K562 (cell line): Measurements from ENCODE around the gene DPH6. TPM values are rescaled to one million over a fixed set of nuclear protein-coding genes. Genes with fewer than 3 reads are reported as not detected.

Source experiments
- ATAC-seq: fragments of 200-7000 bp; cut with Tn5 transposase; 3 replicates; pipeline ENCODE4 v1.9.1; 2020; ENCODE audit warnings: moderate library complexity
- BruUV-seq: library from RNA; stranded (reverse); fragments of 400-500 nt; replicated peaks from 2 replicates; lab custom pipeline; 2021; lab: Mats Ljungman, UMichigan
- CTCF ChIA-PET: fragments of 300-600 bp; formaldehyde crosslinking; extraction: SDS; loops from one replicate; lab custom pipeline; 2021; ENCODE audit warnings: low intra/inter-chr PET ratio; lab: Yijun Ruan, JAX
- POLR2A ChIA-PET: fragments of 300-600, 350-650 bp; sonication (Branson Sonifier 250); formaldehyde crosslinking; extraction: SDS; loops from one replicate; lab custom pipeline; 2021; ENCODE audit warnings: antibody characterized with exemption, inconsistent platforms; lab: Yijun Ruan, JAX
- DNase-seq, 4 experiments: peaks; one replicate each; pipeline versions ENCODE4 v3.0.0 to v3.0.0-alpha.2; 2011 to 2018; ENCODE audit warnings: low spot score in 3 of 4, mixed read lengths in 3 of 4; ENCODE audit errors: extremely low read depth in 1 of 4
- FAIRE-seq: peaks from 2 replicates; lab custom pipeline; 2011; peaks lifted over from hg19 to GRCh38; lab: Jason Lieb, UNC
- H2AFZ ChIP-seq: 2 replicates; pipeline ENCODE4 v1.6.0; 2011; ENCODE audit warnings: low read depth, low read length, control low read depth, inconsistent platforms
- H3K27ac ChIP-seq: fragments of 200-600 bp; 3 replicates; pipeline ENCODE4 v1.8.0; 2011; ENCODE audit warnings: low read depth, mild to moderate bottlenecking, control low read depth, inconsistent platforms, low read length, moderate library complexity, mixed read lengths; ENCODE audit errors: extremely low read depth
- H3K27me3 ChIP-seq, 2 experiments: fragments of 300-600 bp in 1 of 2; 2 replicates in 1 of 2; 3 replicates in 1 of 2; pipeline versions ENCODE4 v1.6.0 to v1.8.0; 2011; ENCODE audit warnings: inconsistent platforms in 2 of 2, low read length in 2 of 2, mild to moderate bottlenecking in 1 of 2, mixed read lengths in 1 of 2, moderate library complexity in 1 of 2; ENCODE audit not compliant: control insufficient read depth in 2 of 2, insufficient read depth in 2 of 2
- H3K36me3 ChIP-seq: fragments of 300-600 bp; 3 replicates; pipeline ENCODE4 v1.8.0; 2011; ENCODE audit warnings: mild to moderate bottlenecking, low read length, inconsistent platforms; ENCODE audit not compliant: control insufficient read depth, insufficient read depth
- H3K4me1 ChIP-seq, 2 experiments: fragments of 200-600 bp in 1 of 2; replicated peaks in 1 of 2; 2 replicates in 1 of 2; 3 replicates in 1 of 2; pipeline versions ENCODE4 v1.5.1 to v1.8.0; 2011; ENCODE audit warnings: inconsistent platforms in 2 of 2, low read length in 2 of 2, mild to moderate bottlenecking in 1 of 2, mixed read lengths in 1 of 2, moderate library complexity in 1 of 2; ENCODE audit not compliant: control insufficient read depth in 2 of 2, insufficient read depth in 2 of 2
- H3K4me2 ChIP-seq: 2 replicates; pipeline ENCODE4 v1.6.1; 2011; ENCODE audit warnings: low read length, control low read depth, inconsistent platforms, mixed read lengths; ENCODE audit not compliant: insufficient read depth
- H3K4me3 ChIP-seq: fragments of 200-600 bp; sonication (generic), shearing (Covaris generic); 2 replicates; pipeline ENCODE4 v1.5.1; 2016; ENCODE audit warnings: control low read depth, inconsistent platforms
- H3K79me2 ChIP-seq: fragments of 200-600 bp; 3 replicates; pipeline ENCODE4 v1.8.0; 2011; ENCODE audit warnings: low read length, inconsistent platforms; ENCODE audit not compliant: control insufficient read depth, insufficient read depth
- H3K9ac ChIP-seq, 2 experiments: 2 replicates each; pipeline versions ENCODE4 v1.6.0 to v1.6.1; 2011; ENCODE audit warnings: low read depth in 2 of 2, low read length in 2 of 2, control low read depth in 1 of 2, inconsistent platforms in 1 of 2, mild to moderate bottlenecking in 1 of 2, mixed read lengths in 1 of 2; ENCODE audit not compliant: insufficient read depth in 1 of 2
- H3K9me1 ChIP-seq: one replicate; pipeline ENCODE4 v1.6.0; 2011; ENCODE audit warnings: inconsistent platforms, mild to moderate bottlenecking, low read length, moderate library complexity; ENCODE audit not compliant: control insufficient read depth, insufficient read depth
- H3K9me3 ChIP-seq: replicated peaks from 2 replicates; pipeline ENCODE4 v1.5.1; 2011; ENCODE audit warnings: low read depth, low read length, inconsistent platforms; ENCODE audit not compliant: control insufficient read depth, insufficient read depth
- H4K20me1 ChIP-seq: replicated peaks from 2 replicates; pipeline ENCODE4 v1.6.1; 2011; ENCODE audit warnings: low read length, inconsistent platforms, mixed read lengths; ENCODE audit not compliant: control insufficient read depth, insufficient read depth
- HMBOX1 ChIP-seq: sonication (generic); IDR thresholded peaks from 2 replicates; pipeline ENCODE4 v1.6.1; 2016
- NFYB ChIP-seq: IDR thresholded peaks from 2 replicates; pipeline ENCODE4 v1.6.1; 2011; ENCODE audit warnings: mild to moderate bottlenecking, moderate library complexity; ENCODE audit not compliant: insufficient read length; ENCODE audit errors: extremely low read depth
- RAD51 ChIP-seq: fragments of 450-650 bp; IDR thresholded peaks from 2 replicates; pipeline ENCODE4 v1.7.1; 2016; ENCODE audit warnings: low read depth, mild to moderate bottlenecking, borderline replicate concordance
- TAF1 ChIP-seq: IDR thresholded peaks from 2 replicates; pipeline ENCODE4 v1.6.1; 2011; ENCODE audit warnings: mild to moderate bottlenecking, low read length, moderate library complexity; ENCODE audit not compliant: insufficient read depth, control insufficient read depth, severe bottlenecking; ENCODE audit errors: extremely low read depth
- ZNF449 ChIP-seq: fragments of 250-450 bp; sonication (Bioruptor Pico); IDR thresholded peaks from 2 replicates; pipeline ENCODE4 v1.8.0; 2022; ENCODE audit warnings: moderate library complexity, mild to moderate bottlenecking, inconsistent platforms
- WGBS: fragments of 100-300 bp; shearing (Covaris generic); methylation state at CpG from one replicate; pipeline ENCODE4 v1.1.6; 2016; ENCODE audit warnings: low coverage, mixed read lengths; ENCODE audit not compliant: insufficient coverage; ENCODE audit errors: missing lambda C conversion rate; 5-methylcytosine and 5-hydroxymethylcytosine counted together
- in situ Hi-C: fragments of 300-500 bp; cut with MboI; formaldehyde crosslinking; loops from 4 replicates; pipeline ENCODE4 v1.15.0; 2018; ENCODE audit warnings: inconsistent platforms, mixed read lengths
- intact Hi-C: fragments of 100-400 bp; cut with micrococcal nuclease; formaldehyde crosslinking; loops from 2 replicates; pipeline ENCODE4 v1.14.2; 2022
- polyA plus RNA-seq, 8 experiments: library from polyadenylated mRNA; depleted of rRNA in 4 of 8; stranded (reverse) in 5 of 8; unstranded in 3 of 8; fragments of >200 nt; fragmentation: Nextera tagmentation in 2 of 8; fragmentation: Illumina TruSeq in 1 of 8; extraction: Ambion mirVana in 2 of 8; extraction: Trizol in 1 of 8; gene quantifications; 2 replicates each; pipeline versions ENCODE4 v1.2.1 to v1.2.3, GENCODE V29; 2011 to 2014; ENCODE audit warnings: inconsistent platforms in 1 of 8, missing spikeins in 1 of 8
- total RNA-seq, 7 experiments: library from RNA; depleted of rRNA in 6 of 7; stranded (reverse); fragments of >200 nt in 6 of 7; fragmentation: Illumina TruSeq in 2 of 7; extraction: Trizol in 2 of 7; gene quantifications; 2 replicates each; pipeline versions ENCODE4 v1.2.1 to v1.2.3, GENCODE V29; 2011 to 2021; ENCODE audit warnings: low replicate concordance in 1 of 7

The DPH6 gene
- total and polyA plus RNA-seq, 9 of the 15 experiments (the other 6 are each of a cell fraction or from before 2014, with no cell fraction given), result 10.1 to 69.1 (median 18.8) TPM

- ChIA-PET CTCF (no interaction called here), POLR2A (no interaction called here)
- no peak overlapping the region for H2AFZ ChIP-seq
- intact Hi-C loops (no loop called here), in situ Hi-C loops (no loop called here)
- no peaks in the 10 kb centered on the region for H3K9me3 ChIP-seq
- H3K27me3 ChIP-seq, result no peaks in the 10 kb centered on the region
- FAIRE-seq, result no peak
- no peak overlapping the region for H3K27ac ChIP-seq
- H3K36me3 ChIP-seq, result no peaks in the 10 kb centered on the region
- H3K4me1 ChIP-seq, result no peaks in the 10 kb centered on the region
- H3K79me2 ChIP-seq, result no peaks in the 10 kb centered on the region
- ATAC-seq, result no peak
- TF ChIP-seq HMBOX1 (no peak), ZNF449 (CRISPR knock-in tag) (no peak), NFYB (no peak), TAF1 (no peak), RAD51 (no peak)
- BruUV-seq, result no TSS peak
- H3K4me3 ChIP-seq, result no peak overlapping the region
- H3K9me1 ChIP-seq, result no peaks in the 10 kb centered on the region
- no peak for DNase-seq
- no peak overlapping the region for H3K9ac ChIP-seq
- H3K4me2 ChIP-seq, result no peak overlapping the region
- no peaks in the 10 kb centered on the region for H4K20me1 ChIP-seq
- 34% methylated on average over 4 of the region's 4 CpGs for WGBS
These were observed 85.3 kb downstream of the DPH6 start for GRCh38 chr15:35460616-35461015.
